SK-MEL-5 (cell line): ENCODE data around the gene ARHGAP44. TPM values are rescaled to one million over a fixed set of nuclear protein-coding genes. Genes with fewer than 3 reads are reported as not detected.

ENCODE experiments used
- DNase-seq: peaks from one replicate; pipeline ENCODE4 v3.0.0-alpha.2; 2016; ENCODE audit warnings: low read depth, low spot score
- in situ Hi-C: cut with HindIII; loops from 2 replicates; pipeline ENCODE4 v1.10.0; 2016; ENCODE audit warnings: low sequenced_read_pairs, high pct_unique_total_duplicates, low pct_unique_long_range_greater_than_20kb
- total RNA-seq: library from RNA; depleted of rRNA; stranded (reverse); fragments of >200 nt; shearing (Covaris generic); gene quantifications from 2 replicates; pipeline ENCODE4 v1.2.3, GENCODE V29; 2014

ARHGAP44 gene
- total RNA-seq, 1 experiment from 2014 or later, result 0.18 TPM

GRCh38 chr17:12924614-12925013 is 135.3 kb downstream of the ARHGAP44 start:
- no peak for DNase-seq
- in situ Hi-C loops, result no loop called here

- no peak for DNase-seq
- in situ Hi-C loops, result no loop called here
Measured at GRCh38 chr17:12927001-12927400, 137.7 kb downstream of the ARHGAP44 start.

- in situ Hi-C loops, result no loop called here
- peak; percentile 8 for DNase-seq
Measured at GRCh38 chr17:12927541-12928425, 138.5 kb downstream of the ARHGAP44 start.

GRCh38 chr17:12928736-12929135 is 139.4 kb downstream of the ARHGAP44 start:
- DNase-seq, result peak; percentile 18
- in situ Hi-C loops, result no loop called here

- DNase-seq, result no peak
- in situ Hi-C loops, result no loop called here
Measured at GRCh38 chr17:12936501-12936900, 147.2 kb downstream of the ARHGAP44 start.

- DNase-seq, result no peak
- in situ Hi-C loops, result no loop called here
Measured at GRCh38 chr17:12940699-12941098, 151.4 kb downstream of the ARHGAP44 start.

GRCh38 chr17:12947047-12947446 is 157.7 kb downstream of the ARHGAP44 start:
- DNase-seq, result no peak
- in situ Hi-C loops, result no loop called here

GRCh38 chr17:12952012-12952411 is 162.7 kb downstream of the ARHGAP44 start:
- in situ Hi-C loops, result no loop called here

GRCh38 chr17:12953156-12953555 is 163.9 kb downstream of the ARHGAP44 start:
- in situ Hi-C loops, result no loop called here

More at GRCh38 chr17:12952012-12952411, 162.7 kb downstream of the ARHGAP44 start:
- DNase-seq, result no peak

GRCh38 chr17:12955521-12955920 is 166.2 kb downstream of the ARHGAP44 start:
- no peak for DNase-seq
- in situ Hi-C loops, result no loop called here

More at GRCh38 chr17:12953156-12953555, 163.9 kb downstream of the ARHGAP44 start:
- DNase-seq, result no peak

- DNase-seq, result no peak
Measured at GRCh38 chr17:12958786-12959185, 169.5 kb downstream of the ARHGAP44 start.

GRCh38 chr17:12959441-12959840 is 170.1 kb downstream of the ARHGAP44 start:
- in situ Hi-C loops, result no loop called here
- no peak for DNase-seq

More at GRCh38 chr17:12958786-12959185, 169.5 kb downstream of the ARHGAP44 start:
- in situ Hi-C loops, result no loop called here

GRCh38 chr17:12961655-12962054 is 172.4 kb downstream of the ARHGAP44 start:
- no peak for DNase-seq
- in situ Hi-C loops, result no loop called here

GRCh38 chr17:12963505-12963904 is 174.2 kb downstream of the ARHGAP44 start:
- no peak for DNase-seq
- in situ Hi-C loops, result no loop called here

GRCh38 chr17:12964162-12964561 is 174.9 kb downstream of the ARHGAP44 start:
- in situ Hi-C loops, result no loop called here

GRCh38 chr17:12964840-12965239 is 175.5 kb downstream of the ARHGAP44 start:
- in situ Hi-C loops, result no loop called here
- no peak for DNase-seq

More at GRCh38 chr17:12964162-12964561, 174.9 kb downstream of the ARHGAP44 start:
- DNase-seq, result no peak

GRCh38 chr17:12965988-12966387 is 176.7 kb downstream of the ARHGAP44 start:
- in situ Hi-C loops, result no loop called here
- no peak for DNase-seq

GRCh38 chr17:12966413-12966812 is 177.1 kb downstream of the ARHGAP44 start:
- in situ Hi-C loops, result no loop called here
- no peak for DNase-seq

GRCh38 chr17:12967962-12968361 is 178.7 kb downstream of the ARHGAP44 start:
- in situ Hi-C loops, result no loop called here

More at GRCh38 chr17:12967962-12968361, 178.7 kb downstream of the ARHGAP44 start:
- no peak for DNase-seq
